GM19452 (cell line): ENCODE data around the gene CDRT4.

Experiments
- ATAC-seq: cut with Tn5 transposase; IDR thresholded peaks from one replicate; pipeline ENCODE4 v1.9.1; 2021; ENCODE audit not compliant: unreplicated experiment

The CDRT4 gene

GRCh38 chr17:15432807-15433611, 34.4 kb downstream of the CDRT4 start:
- no peak for ATAC-seq

- ATAC-seq: no peak
Measured at GRCh38 chr17:15431766-15432165, 35.7 kb downstream of the CDRT4 start.

GRCh38 chr17:15431196-15431595, 36.2 kb downstream of the CDRT4 start:
- ATAC-seq: no peak

- no peak for ATAC-seq
Measured at GRCh38 chr17:15424521-15424920, 42.9 kb downstream of the CDRT4 start.

- no peak for ATAC-seq
Measured at GRCh38 chr17:15422392-15422965, 44.9 kb downstream of the CDRT4 start.

- no peak for ATAC-seq
Measured at GRCh38 chr17:15418781-15419180, 48.6 kb downstream of the CDRT4 start.

GRCh38 chr17:15414532-15415306, 52.7 kb downstream of the CDRT4 start:
- ATAC-seq: no peak

- ATAC-seq: no peak
Measured at GRCh38 chr17:15413101-15413771, 54.2 kb downstream of the CDRT4 start.

GRCh38 chr17:15412606-15413005, 54.8 kb downstream of the CDRT4 start:
- no peak for ATAC-seq

GRCh38 chr17:15411384-15412198, 55.8 kb downstream of the CDRT4 start:
- no peak for ATAC-seq

GRCh38 chr17:15409721-15410250, 57.6 kb downstream of the CDRT4 start:
- ATAC-seq: no peak

- ATAC-seq: no peak
Measured at GRCh38 chr17:15408803-15409202, 58.6 kb downstream of the CDRT4 start.

GRCh38 chr17:15406081-15406480, 61.3 kb downstream of the CDRT4 start:
- no peak for ATAC-seq

- ATAC-seq: no peak
Measured at GRCh38 chr17:15405058-15405415, 62.4 kb downstream of the CDRT4 start.

GRCh38 chr17:15404106-15405057, 63.0 kb downstream of the CDRT4 start:
- no peak for ATAC-seq

- ATAC-seq: no peak
Measured at GRCh38 chr17:15403276-15403939, 64.0 kb downstream of the CDRT4 start.

GRCh38 chr17:15399443-15399842, 68.0 kb downstream of the CDRT4 start:
- ATAC-seq: no peak

GRCh38 chr17:15398736-15399331, 68.6 kb downstream of the CDRT4 start:
- ATAC-seq: no peak
